ENCODE measurements around the gene USP25.

Gene USP25

GRCh38 chr21:15687208-15687607 is 42.6 kb upstream of the USP25 start:
- Histone ChIP-seq H4K20me1 (ENCODE audit: insufficient read depth) (no peaks in the 10 kb centered on the region), H3K4me3 (IDR thresholded peaks at IDR 0.05; ENCODE audit: insufficient read depth, low read depth, low read length) (no peak overlapping the region), H3K27ac (no peak overlapping the region), H3K27me3 (ENCODE audit: insufficient read depth, low read depth) (no peaks in the 10 kb centered on the region; the same call in 1 of the 2 replicates), H2AFZ (ENCODE audit: low read depth) (no peak overlapping the region), H3K4me1 (ENCODE audit: low read depth, poor library complexity, severe bottlenecking) (peaks cover 14% of the 10 kb centered on the region), H3K36me3 (ENCODE audit: insufficient read depth) (no peaks in the 10 kb centered on the region), H3K79me2 (ENCODE audit: insufficient read depth, low read depth) (no peaks in the 10 kb centered on the region), H3K9ac (no peak overlapping the region), H3K4me2 (no peak overlapping the region)
- no peak for TF ChIP-seq CTCF (conservative IDR thresholded peaks at IDR 0.05; ENCODE audit: low read depth, low read length)

- no peaks in the 10 kb centered on the region for H3K79me2 ChIP-seq (ENCODE audit: insufficient read depth, low read depth)
- no peak for TF ChIP-seq CTCF (conservative IDR thresholded peaks at IDR 0.05; ENCODE audit: low read depth, low read length)
- H3K4me2 ChIP-seq, result no peak overlapping the region
- no peak overlapping the region for H3K27ac ChIP-seq
- no peaks in the 10 kb centered on the region for H4K20me1 ChIP-seq (ENCODE audit: insufficient read depth)
- H3K4me3 ChIP-seq (IDR thresholded peaks at IDR 0.05; ENCODE audit: insufficient read depth, low read depth, low read length), result no peak overlapping the region
- peaks cover 14% of the 10 kb centered on the region for H3K4me1 ChIP-seq (ENCODE audit: low read depth, poor library complexity, severe bottlenecking)
- H3K27me3 ChIP-seq (ENCODE audit: insufficient read depth, low read depth), result no peaks in the 10 kb centered on the region; the same call in 1 of the 2 replicates
- no peak overlapping the region for H2AFZ ChIP-seq (ENCODE audit: low read depth)
- H3K9ac ChIP-seq, result no peak overlapping the region
- H3K36me3 ChIP-seq (ENCODE audit: insufficient read depth), result no peaks in the 10 kb centered on the region
Measured at GRCh38 chr21:15688016-15688415, 41.8 kb upstream of the USP25 start.

- no peak overlapping the region for H2AFZ ChIP-seq (ENCODE audit: low read depth)
- no peak overlapping the region for H3K4me3 ChIP-seq (IDR thresholded peaks at IDR 0.05; ENCODE audit: insufficient read depth, low read depth, low read length)
- no peak overlapping the region for H3K9ac ChIP-seq
- H4K20me1 ChIP-seq (ENCODE audit: insufficient read depth), result no peaks in the 10 kb centered on the region
- no peak for TF ChIP-seq CTCF (conservative IDR thresholded peaks at IDR 0.05; ENCODE audit: low read depth, low read length)
- H3K79me2 ChIP-seq (ENCODE audit: insufficient read depth, low read depth), result no peaks in the 10 kb centered on the region
- no peak overlapping the region for H3K27ac ChIP-seq
- peaks cover 14% of the 10 kb centered on the region for H3K4me1 ChIP-seq (ENCODE audit: low read depth, poor library complexity, severe bottlenecking)
- 0 out of 2 replicates have a peak overlapping the region, but pooled peaks have one; percentile 10 for H3K4me2 ChIP-seq
- H3K27me3 ChIP-seq (ENCODE audit: insufficient read depth, low read depth), result no peaks in the 10 kb centered on the region; the same call in 1 of the 2 replicates
- no peaks in the 10 kb centered on the region for H3K36me3 ChIP-seq (ENCODE audit: insufficient read depth)
Measured at GRCh38 chr21:15688809-15689208, 41.0 kb upstream of the USP25 start.

- Histone ChIP-seq H3K79me2 (ENCODE audit: insufficient read depth, low read depth) (no peaks in the 10 kb centered on the region), H3K4me3 (IDR thresholded peaks at IDR 0.05; ENCODE audit: insufficient read depth, low read depth, low read length) (no peak overlapping the region), H3K9ac (no peak overlapping the region), H3K27me3 (ENCODE audit: insufficient read depth, low read depth) (no peaks in the 10 kb centered on the region), H2AFZ (ENCODE audit: low read depth) (no peak overlapping the region), H4K20me1 (ENCODE audit: insufficient read depth) (no peaks in the 10 kb centered on the region), H3K27ac (no peak overlapping the region), H3K36me3 (ENCODE audit: insufficient read depth) (no peaks in the 10 kb centered on the region), H3K4me1 (ENCODE audit: low read depth, poor library complexity, severe bottlenecking) (peaks cover 14% of the 10 kb centered on the region), H3K4me2 (no peak overlapping the region)
- TF ChIP-seq CTCF (conservative IDR thresholded peaks at IDR 0.05; ENCODE audit: low read depth, low read length), result no peak
Measured at GRCh38 chr21:15692711-15693110, 37.1 kb upstream of the USP25 start.
